GM21367 (cell line): ENCODE measurements around the gene CRLF2.
"Not testable (repeated sequence)": the region's sequence is repeated elsewhere in the genome, so short reads cannot be mapped to it uniquely, and the experiment has no call there.

Experiments
- ATAC-seq: cut with Tn5 transposase; IDR thresholded peaks from one replicate; pipeline ENCODE4 v1.9.1; 2021; ENCODE audit not compliant: unreplicated experiment

Gene CRLF2, protein sequence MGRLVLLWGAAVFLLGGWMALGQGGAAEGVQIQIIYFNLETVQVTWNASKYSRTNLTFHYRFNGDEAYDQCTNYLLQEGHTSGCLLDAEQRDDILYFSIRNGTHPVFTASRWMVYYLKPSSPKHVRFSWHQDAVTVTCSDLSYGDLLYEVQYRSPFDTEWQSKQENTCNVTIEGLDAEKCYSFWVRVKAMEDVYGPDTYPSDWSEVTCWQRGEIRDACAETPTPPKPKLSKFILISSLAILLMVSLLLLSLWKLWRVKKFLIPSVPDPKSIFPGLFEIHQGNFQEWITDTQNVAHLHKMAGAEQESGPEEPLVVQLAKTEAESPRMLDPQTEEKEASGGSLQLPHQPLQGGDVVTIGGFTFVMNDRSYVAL

DNA sequence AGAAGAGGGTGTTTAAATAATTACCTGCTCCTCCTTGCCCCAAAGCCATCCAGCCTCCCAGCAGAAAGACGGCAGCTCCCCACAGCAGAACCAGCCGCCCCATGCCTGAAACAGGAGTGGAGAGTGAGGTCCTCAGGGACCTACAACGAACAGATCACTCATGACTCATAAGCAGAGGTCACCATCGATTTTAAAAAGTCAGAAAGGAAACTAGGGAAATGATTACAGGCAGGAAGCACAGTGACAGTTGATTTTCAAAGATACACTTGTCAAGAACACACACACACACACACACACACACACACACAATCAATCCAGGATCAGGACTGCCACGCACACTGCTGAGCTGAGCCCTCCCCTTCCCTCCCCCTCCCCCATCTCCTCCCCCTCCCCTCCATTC, at the start of gene CRLF2:
CRLF2 (minus strand) TSS at position 118 of the 400 bp plus-strand sequence; CDS start at position 103, 15 bp downstream.
- peak; percentile 61 for ATAC-seq

DNA sequence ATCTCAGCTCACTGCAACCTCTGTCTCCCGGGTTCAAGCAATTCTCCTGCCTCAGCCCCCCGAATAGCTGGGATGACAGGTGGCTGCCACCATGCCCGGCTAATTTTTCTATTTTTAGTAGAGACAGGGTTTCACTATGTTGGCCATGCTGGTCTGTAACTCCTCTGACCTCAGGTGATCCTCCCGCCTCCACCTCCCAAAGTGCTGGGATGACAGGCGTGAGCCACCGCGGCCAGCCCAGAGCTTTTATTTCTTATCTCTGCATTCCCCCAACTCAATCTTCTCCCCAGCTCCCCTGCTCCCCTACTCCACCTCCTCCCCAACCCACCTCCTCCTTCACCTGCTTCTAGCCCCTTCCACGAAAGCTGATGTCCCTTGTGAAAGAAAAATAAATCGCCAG, 49.3 kb upstream of the CRLF2 start:
- not testable (repeated sequence) for ATAC-seq

DNA sequence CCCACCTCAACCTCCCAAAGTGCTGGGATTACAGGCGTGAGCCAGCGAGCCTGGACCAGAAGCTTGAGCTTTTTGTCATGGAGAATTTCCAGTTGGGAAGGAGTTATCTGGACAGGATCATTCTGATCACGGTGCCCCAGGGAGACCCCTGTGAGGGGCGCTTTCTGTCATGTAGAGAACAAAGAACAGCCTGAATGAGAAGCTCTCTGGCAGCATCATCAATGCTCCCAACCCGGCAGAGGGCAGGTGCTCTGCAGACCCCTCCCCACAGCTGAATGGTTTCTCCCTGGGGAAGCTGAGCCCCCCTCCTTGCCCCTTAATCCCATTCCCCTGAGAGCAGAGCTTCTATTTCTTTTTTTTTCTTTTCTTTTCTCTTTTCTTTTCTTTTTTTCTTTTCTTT, 48.8 kb upstream of the CRLF2 start:
- no peak for ATAC-seq

DNA sequence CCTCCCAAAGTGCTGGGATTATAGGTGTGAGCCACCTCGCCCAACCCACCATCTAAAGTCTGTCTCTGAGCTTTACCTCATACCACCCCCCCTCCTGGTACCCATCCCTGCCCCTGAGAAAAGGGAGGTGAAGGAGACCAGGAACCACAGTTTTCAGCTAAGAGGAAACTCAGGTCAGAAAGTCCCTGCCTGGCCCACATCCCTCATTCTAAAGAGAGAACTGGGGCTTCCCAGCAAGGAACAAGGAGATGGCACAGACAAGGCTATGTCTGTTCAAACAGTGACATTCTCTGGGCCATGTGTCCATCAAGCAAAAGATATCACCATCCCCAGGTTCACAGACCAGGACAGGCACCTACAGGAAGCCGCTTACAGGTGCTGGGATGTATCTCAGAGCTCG, 40.4 kb upstream of the CRLF2 start:
- no peak for ATAC-seq

DNA sequence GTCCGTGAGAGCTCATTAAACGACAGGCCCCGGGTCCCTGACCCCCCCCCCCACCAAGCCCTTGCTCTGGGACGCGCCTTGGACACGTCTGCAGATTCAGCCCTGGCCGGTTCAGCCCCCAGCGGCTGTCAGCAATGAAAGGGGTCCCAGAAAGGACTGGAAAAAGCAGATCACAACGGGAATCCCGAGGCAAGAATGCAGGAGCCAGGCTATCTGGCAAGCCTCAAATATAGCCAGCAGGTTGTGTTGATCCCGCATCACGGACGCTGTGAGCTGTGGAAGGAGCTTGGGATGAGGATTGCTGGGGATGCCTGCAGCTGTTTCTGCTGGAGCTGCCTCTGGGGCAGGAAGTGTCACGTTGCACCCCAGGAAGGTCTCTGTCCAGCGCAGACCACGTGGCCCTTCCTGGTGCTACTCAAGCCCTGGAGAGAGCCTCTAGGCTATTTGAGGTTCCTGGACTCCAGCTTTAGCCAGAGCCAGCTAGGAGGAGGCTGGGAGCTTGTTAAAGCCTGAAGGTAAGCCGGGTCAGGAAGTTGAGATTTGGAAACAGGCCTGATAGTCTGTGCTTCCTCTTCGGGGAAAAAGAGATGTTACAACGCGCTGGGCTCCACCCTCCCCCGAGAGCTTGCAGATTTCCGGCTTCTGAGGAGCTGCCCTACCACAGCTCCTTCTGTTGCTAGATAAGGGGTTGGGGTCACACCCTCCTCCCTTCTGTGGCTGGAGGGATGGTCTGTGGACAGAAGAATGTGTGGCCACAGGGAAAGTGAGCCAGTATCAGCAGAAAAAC, 36.8 kb upstream of the CRLF2 start:
- ATAC-seq, result no peak

DNA sequence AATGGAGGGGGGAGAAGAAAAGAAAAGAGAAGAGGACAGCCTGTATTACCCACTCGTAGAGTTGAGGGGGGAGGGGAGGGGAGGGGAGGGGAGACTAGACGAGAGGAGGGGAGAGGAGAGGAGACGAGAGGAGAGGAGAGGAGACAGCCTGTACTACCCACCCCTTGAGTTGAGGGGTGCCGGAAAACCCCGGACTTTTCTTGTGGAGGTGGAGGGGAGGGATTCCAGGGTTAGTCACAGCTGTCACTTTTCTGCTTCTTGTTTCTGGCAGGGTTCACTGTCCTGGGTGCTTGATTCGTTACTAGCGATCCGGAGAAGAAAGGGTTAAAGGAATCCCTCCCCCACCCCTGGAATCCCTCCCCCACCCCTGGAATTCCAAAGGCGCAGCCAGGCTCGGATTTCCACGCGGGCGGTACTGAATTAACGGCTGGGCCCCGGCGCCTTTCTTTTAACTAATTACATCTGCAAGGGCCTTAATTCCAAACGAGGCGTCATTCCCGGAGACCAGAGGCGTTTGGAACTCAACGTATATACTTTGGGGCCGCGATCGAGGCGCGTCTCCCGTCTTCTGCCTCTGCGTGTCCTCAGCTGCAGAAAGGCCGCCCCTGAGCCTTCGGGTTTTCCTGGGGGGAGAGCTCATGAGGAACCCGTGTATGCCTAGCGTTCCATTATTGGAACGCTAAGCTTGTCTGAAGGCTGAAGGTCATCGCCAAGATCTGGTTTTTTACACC, 36.0 kb upstream of the CRLF2 start:
- ATAC-seq, result no peak

DNA sequence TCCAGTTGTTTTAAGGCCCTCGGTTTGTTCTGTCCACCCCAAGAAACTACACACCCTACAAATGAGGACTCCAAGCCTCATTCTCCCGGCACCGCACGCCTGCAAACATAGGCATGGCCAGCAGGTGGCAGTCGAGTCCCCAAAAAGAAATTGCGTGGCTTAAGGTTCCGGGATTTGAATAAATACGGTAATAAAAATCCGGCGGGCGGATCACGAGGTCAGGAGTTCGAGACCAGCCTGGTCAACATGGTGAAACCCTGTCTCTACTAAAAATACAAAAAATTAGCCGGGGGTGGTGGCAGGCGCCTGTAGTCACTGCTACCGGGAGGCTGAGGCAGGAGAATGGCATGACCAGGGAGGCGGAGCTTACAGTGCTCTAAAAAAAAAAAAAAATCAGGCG, 34.4 kb upstream of the CRLF2 start:
- ATAC-seq, result no peak

DNA sequence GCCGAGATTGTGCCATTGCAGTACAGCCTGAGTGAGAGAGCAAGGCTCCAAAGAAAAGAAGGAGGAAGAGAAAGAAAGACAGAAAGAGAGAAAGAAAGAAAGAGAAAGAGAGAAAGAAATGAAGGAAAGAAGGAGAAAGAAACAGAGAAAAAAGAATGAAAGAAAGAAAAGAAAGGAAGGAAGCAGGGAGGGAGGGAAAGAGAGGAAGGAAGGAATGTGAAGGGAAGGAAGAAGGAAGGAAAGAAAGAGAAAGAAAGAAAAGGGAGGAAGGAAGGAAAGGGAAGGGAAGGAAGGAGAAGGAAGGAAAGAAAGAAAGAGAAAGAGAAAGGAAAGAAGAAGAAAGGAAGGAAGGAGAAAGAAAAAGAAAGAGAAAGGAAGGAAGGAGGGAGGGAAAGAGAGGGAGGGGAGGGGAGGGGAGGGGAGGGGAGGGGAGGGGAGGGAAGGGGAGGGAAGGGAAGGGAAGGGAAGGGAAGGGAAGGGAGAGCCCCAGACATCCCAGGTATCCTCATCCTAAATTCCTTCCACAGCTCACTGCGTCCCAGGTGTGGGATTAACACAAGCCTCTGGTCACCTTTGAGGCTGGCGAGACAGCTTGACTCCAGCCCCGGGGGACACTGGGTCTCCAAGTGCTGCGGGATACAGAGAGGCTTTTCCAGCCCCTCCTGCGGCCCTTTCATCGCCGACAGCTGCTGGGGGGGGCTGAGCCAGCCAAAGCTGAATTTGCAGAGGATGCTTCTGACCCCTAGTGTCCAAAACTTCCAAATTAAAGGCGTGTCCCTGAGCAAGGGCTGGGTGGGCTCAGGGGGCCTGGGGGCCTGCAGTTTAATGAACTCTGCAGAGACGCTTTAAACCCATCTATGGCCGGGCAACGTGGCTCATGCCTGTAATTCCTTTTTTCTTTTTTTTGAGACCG, 32.0 kb upstream of the CRLF2 start:
- no peak for ATAC-seq

DNA sequence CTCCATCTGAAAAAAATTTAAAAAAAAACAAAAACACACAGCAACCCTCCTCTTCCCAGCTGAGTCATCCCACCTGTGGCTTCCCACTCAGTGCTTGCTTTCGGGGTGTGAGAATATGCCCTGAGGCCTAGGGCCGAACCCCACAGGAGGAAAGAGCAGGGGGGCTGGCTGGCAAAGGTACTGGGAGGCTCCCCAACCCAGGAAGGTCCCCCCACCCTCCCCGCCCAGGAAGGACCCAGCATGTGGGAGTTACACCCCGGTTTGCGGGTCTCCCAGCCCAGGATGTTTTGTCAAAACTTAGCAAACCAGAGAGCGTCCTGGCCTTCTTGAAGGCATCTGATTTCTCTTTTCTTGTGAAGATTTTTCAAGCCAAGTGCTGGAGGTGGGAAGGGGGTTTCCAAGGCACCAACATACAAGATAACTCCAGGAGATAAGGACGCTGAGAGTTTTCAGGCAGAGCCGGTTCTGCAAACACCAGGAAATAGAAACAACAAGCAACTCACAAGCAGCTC, 30.5 kb upstream of the CRLF2 start:
- no peak for ATAC-seq

DNA sequence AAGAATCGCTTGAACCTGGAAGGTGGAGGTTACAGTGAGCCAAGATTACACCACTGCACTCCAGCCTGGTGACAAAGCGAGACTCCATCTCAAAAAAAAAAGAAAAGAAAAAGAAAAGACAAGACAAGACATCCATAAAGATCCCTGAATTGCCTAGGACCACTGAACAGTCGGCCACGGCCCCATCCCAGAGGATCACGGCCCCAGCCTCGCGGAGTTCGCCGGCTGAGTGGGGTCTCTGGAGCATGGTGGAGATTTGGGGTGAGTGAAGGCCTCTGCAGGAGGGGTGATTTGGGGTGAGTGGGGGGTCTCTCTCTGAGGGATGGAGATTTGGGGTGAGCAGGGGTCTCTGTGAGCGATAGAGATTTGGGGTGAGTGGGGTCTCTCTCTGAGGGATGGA, 28.1 kb upstream of the CRLF2 start:
- not testable (repeated sequence) for ATAC-seq

DNA sequence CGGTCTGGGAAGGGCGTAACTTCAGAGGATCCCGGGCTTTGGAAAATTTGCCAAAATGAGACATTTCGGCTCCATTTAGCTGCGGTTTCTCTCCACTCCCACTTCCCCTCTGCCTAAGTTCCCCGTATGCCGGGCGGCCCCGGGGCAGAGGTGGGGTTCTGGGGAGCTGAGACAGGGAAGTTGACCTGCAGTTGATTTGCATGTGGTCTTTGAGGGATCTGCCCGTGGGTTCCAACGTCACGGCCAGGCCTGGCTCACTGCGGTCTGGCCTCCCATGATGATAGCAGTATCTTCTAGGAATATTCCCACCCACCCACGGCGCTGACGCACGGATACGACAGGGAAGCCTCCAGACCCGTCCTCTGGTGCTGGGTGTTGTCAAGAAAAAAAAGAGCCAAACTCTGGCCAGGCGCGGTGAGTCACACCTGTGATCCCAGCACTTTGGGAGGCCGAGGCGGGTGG, 27.3 kb upstream of the CRLF2 start:
- ATAC-seq, result peak; percentile 88

DNA sequence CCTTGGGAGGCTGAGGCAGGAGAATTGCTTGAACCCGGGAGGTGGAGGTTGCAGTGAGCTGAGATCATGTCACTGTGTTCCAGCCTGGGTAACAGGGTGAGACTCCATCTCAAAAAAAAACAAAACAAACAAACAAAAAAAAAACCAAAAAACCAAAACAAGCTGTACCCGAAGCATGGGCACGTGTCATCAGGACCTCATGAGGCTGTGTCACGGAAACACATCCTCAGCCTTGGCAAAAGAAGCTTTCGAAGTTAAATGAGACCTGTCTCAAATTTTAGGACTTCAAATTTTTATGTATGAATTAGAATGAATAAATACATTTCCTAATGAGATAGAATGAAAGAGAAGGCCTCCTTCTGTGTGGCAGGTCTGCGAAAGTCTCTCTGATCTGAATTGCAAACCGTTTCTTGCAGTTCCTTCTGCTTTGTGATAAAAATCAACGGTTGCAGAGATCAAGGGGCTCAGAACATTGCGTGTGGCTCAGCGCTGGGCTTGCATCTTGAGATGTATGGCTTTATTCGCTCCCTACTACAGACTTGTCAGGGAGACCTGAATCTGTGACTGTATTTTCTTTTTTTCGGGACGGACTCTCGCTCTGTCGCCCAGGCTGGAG, 19.5 kb upstream of the CRLF2 start:
- no peak for ATAC-seq

DNA sequence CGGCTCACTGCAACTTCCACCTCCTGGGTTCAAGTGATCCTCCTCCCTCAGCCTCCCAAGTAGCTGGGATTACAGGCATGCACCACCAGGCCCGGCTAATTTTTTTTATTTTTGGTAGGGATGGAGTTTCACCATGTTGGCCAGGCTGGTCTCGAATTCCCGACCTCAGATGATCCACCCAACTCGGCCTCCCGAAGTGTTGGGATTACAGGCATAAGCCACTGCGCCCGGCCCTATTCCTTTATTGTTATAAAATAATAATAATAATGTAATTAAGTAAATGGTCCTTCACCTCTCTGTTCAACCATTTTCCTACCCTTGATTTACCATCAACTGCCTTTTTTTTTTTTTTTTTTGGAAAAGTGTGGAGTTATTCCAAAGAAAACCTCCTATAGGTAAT, 15.7 kb upstream of the CRLF2 start:
- ATAC-seq, result not testable (repeated sequence)

DNA sequence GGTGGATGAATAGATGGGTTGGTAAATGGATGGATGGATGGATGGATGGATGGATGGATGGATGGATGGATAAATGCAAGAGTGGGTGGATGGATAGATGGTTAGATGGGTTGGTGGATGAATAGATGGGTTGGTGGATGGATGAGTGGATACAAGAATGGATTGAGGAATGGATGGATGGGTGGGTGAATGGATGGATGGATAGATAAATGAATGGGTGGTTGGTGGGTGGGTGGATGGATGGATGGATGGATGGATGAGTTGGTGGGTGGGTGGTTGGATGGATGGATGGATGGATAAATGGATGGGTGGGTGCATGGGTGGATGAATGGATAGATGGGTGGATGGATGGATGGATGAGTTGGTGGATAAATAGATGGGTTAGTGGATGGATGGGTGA, 13.8 kb upstream of the CRLF2 start:
- no peak for ATAC-seq

DNA sequence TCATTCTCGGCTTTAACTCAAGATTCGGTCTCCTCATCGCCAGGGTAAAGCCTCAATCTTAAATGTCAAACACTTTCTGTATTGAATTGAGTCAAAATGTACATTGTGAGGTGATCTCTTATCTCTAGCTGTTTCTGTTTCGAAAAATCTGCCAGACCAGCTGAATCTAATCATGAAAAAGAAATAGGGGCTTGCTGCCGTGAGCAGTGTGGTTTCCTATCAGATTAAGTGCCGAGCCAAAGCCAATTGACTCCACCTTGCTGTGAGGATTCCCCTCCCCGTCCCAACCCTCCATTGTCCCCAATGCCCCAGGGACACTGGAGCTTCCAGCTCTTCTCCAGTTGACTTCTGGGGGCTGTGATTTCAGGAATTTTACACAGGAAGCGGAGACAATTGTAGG, 12.5 kb upstream of the CRLF2 start:
- no peak for ATAC-seq

DNA sequence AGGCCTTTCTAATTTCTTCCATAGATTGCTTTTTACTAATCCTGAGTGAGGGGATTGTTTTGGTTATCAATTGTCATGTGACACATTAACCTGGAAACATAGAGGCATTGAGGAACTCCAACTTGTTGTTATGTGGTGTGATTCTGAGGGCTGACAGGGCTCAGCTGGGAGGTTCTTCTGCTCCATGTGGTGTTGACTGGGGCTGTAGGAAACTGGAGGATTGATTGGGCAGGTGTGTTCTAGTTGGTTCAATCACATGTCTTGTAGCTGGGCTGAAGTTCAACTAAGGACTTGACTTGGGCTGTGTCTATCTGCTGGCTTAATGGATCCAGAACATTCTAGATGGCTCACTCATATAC, 10.8 kb upstream of the CRLF2 start:
- ATAC-seq, result no peak

DNA sequence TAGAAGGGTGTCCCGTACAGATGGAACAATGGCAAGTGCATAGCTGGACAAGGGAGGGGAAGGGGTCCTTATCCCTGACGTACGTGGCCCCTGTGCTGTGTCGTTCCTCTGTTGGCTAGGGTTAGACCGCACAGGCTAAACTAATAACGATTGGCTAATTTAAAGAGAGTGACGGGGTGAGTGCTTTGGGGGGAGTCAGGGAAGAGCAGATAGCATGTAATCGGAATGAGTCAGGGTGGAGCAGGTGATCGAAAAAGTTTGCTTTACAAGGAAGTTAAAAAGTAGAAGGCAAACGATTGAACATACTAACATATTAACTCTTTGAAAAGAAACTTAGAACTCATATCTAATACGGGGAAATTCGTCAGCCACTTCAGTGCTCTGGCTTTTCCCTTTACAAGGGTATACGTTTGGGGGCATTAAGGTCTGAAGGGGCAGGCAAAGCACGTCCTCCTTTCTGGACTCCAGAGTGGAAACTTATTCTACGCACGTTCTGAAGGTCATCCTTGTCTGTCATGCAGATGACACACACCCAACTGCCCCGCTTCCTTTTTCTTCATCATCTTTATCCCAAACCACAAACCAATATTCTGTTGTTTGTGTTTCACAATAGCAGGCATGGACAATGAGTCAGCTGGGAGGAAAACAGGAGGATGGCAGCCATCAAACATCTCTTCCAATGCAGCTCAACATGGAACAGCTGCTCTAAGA, 10.2 kb upstream of the CRLF2 start:
- ATAC-seq, result no peak

DNA sequence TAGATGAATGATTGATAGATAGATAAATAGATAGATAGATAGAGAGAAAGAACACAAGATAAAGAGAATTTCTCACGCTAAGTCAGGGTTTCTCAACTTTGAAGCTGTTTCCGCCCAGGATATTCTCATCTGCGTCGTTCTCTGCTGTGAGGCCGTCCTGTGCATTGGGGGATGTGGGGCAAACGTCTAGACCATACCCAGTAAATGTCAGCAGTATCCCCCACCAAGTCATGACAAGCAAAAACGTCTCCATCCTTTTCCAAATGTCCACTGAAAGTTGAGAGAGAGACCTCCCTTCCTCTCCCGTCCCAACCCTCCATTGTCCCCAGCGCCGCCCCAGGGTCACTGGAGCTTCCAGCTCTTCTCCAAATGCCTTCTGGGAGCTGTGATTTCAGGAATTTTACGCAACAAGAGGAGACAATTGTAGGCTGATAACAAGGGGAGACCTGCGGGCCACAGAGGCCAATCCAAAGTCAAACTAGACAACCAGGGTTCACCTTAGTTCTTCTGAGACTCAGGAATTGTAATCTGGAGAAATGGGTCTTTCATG, 8.9 kb upstream of the CRLF2 start:
- ATAC-seq, result no peak

DNA sequence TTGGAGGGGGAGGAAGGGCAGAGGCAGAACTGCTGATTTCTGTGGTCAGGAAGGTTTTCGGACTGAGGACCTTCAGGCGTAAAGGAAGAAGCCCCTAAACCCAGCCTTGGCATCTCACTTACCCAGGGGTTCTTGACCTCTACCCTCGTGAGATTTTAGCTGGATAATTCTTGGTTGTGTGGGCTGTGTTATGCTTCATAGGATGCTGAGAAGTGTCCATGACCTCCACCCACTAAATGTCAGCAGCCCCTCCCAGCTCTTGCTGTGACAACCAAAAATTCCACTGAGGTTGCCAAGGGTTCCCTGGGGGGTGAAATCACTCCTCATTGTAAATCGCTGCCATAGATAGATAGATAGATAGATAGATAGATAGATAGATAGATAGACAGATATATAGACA, 5.8 kb upstream of the CRLF2 start:
- ATAC-seq, result no peak
